ENCODE data around the gene BLNK. TPM values are rescaled to one million over a fixed set of nuclear protein-coding genes. Genes with fewer than 3 reads are reported as not detected.

The BLNK gene
- total RNA-seq, 1 donor from 2014 or later = not detected

DNA sequence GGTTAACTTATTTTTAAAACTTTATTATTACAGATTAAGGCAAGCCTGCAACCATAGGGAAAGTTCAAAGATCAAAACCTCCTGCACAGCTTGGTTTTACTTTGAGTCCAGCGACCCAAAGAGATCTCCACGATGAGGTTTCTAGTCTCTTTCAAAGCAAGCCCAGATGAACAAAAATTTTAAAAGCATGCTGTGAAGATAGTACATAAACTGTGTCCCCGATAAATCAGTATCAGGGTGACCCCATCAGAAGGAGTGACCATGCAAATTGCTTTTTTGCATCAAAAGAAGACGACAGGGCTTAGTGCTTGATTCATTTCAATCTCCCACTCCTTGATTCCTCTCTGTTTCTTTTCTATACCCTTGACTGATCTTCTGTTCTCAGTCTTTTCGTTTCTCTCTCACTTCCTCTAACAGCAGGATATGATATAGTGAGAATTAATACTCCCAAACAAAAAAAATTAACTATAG is 16.8 kb upstream of the BLNK start:
- H3K4me3 Mint-ChIP-seq (ENCODE audit: unreplicated experiment) = no peak overlapping the region
- H3K9ac ChIP-seq (ENCODE audit: low read length) = no peak overlapping the region

GRCh38 chr10:96287392-96288105 is 16.2 kb upstream of the BLNK start:
- H3K9ac ChIP-seq (ENCODE audit: low read length) = no peak overlapping the region
- no peak overlapping the region for H3K4me3 ChIP-seq (ENCODE audit: insufficient read depth, low read depth, low read length)
- H2AFZ ChIP-seq (ENCODE audit: low read depth, low read length) = no peak overlapping the region
- H3K27ac Mint-ChIP-seq (ENCODE audit: unreplicated experiment) = no peak overlapping the region
- no peak for DNase-seq (ENCODE audit: low read depth)
- no peaks in the 10 kb centered on the region for H4K20me1 ChIP-seq (ENCODE audit: insufficient read depth, low read length)
- no peaks in the 10 kb centered on the region for H3K27me3 Mint-ChIP-seq (ENCODE audit: low read depth, unreplicated experiment)
- H3K79me2 ChIP-seq (ENCODE audit: insufficient read depth, low read length) = no peaks in the 10 kb centered on the region
- no peak for FAIRE-seq
- no peak overlapping the region for H3K4me3 Mint-ChIP-seq (ENCODE audit: unreplicated experiment)
- TF ChIP-seq EZH2 (IDR thresholded peaks at IDR 0.05; ENCODE audit: insufficient read depth, low read length) = no peak
- TF ChIP-seq, protein P1, sequence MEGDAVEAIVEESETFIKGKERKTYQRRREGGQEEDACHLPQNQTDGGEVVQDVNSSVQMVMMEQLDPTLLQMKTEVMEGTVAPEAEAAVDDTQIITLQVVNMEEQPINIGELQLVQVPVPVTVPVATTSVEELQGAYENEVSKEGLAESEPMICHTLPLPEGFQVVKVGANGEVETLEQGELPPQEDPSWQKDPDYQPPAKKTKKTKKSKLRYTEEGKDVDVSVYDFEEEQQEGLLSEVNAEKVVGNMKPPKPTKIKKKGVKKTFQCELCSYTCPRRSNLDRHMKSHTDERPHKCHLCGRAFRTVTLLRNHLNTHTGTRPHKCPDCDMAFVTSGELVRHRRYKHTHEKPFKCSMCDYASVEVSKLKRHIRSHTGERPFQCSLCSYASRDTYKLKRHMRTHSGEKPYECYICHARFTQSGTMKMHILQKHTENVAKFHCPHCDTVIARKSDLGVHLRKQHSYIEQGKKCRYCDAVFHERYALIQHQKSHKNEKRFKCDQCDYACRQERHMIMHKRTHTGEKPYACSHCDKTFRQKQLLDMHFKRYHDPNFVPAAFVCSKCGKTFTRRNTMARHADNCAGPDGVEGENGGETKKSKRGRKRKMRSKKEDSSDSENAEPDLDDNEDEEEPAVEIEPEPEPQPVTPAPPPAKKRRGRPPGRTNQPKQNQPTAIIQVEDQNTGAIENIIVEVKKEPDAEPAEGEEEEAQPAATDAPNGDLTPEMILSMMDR (IDR thresholded peaks at IDR 0.05; ENCODE audit: insufficient read depth, low read depth, low read length) = no peak
- H3K27me3 ChIP-seq (ENCODE audit: insufficient read depth, low read length) = peaks cover 4% of the 10 kb centered on the region
- H3K27ac ChIP-seq (ENCODE audit: low read depth, low read length) = no peak overlapping the region
- no peaks in the 10 kb centered on the region for H3K36me3 ChIP-seq (ENCODE audit: insufficient read depth, low read length)
- no peaks in the 10 kb centered on the region for H3K36me3 Mint-ChIP-seq (ENCODE audit: low read depth, unreplicated experiment)
- no peaks in the 10 kb centered on the region for H3K4me1 ChIP-seq (ENCODE audit: insufficient read depth, low read length)
- H3K4me1 Mint-ChIP-seq (ENCODE audit: low read depth, unreplicated experiment) = peaks cover 27% of the 10 kb centered on the region
- H3K9me3 Mint-ChIP-seq (ENCODE audit: unreplicated experiment) = no peaks in the 10 kb centered on the region
- peaks cover 3% of the 10 kb centered on the region for H3K9me3 ChIP-seq (ENCODE audit: insufficient read depth, low read depth, low read length)
- no peak overlapping the region for H3K4me2 ChIP-seq (ENCODE audit: low read length)

More for the DNA sequence above, 16.8 kb upstream of the BLNK start:
- Histone ChIP-seq H2AFZ (ENCODE audit: low read depth, low read length) (no peak overlapping the region), H3K27me3 (ENCODE audit: insufficient read depth, low read length) (peaks cover 4% of the 10 kb centered on the region), H3K4me2 (ENCODE audit: low read length) (no peak overlapping the region), H3K27ac (ENCODE audit: low read depth, low read length) (no peak overlapping the region), H3K4me3 (ENCODE audit: insufficient read depth, low read depth, low read length) (no peak overlapping the region), H3K9me3 (ENCODE audit: insufficient read depth, low read depth, low read length) (peaks cover 3% of the 10 kb centered on the region), H3K36me3 (ENCODE audit: insufficient read depth, low read length) (no peaks in the 10 kb centered on the region), H4K20me1 (ENCODE audit: insufficient read depth, low read length) (no peaks in the 10 kb centered on the region), H3K4me1 (ENCODE audit: insufficient read depth, low read length) (no peaks in the 10 kb centered on the region), H3K79me2 (ENCODE audit: insufficient read depth, low read length) (no peaks in the 10 kb centered on the region)
- no peaks in the 10 kb centered on the region for H3K27me3 Mint-ChIP-seq (ENCODE audit: low read depth, unreplicated experiment)
- no peak for TF ChIP-seq EZH2 (IDR thresholded peaks at IDR 0.05; ENCODE audit: insufficient read depth, low read length)
- TF ChIP-seq, protein P1 (IDR thresholded peaks at IDR 0.05; ENCODE audit: insufficient read depth, low read depth, low read length) = no peak
- no peak overlapping the region for H3K27ac Mint-ChIP-seq (ENCODE audit: unreplicated experiment)
- no peaks in the 10 kb centered on the region for H3K9me3 Mint-ChIP-seq (ENCODE audit: unreplicated experiment)
- H3K36me3 Mint-ChIP-seq (ENCODE audit: low read depth, unreplicated experiment) = no peaks in the 10 kb centered on the region
- peaks cover 22% of the 10 kb centered on the region for H3K4me1 Mint-ChIP-seq (ENCODE audit: low read depth, unreplicated experiment)
- FAIRE-seq (no peak), DNase-seq (ENCODE audit: low read depth) (no peak)

DNA sequence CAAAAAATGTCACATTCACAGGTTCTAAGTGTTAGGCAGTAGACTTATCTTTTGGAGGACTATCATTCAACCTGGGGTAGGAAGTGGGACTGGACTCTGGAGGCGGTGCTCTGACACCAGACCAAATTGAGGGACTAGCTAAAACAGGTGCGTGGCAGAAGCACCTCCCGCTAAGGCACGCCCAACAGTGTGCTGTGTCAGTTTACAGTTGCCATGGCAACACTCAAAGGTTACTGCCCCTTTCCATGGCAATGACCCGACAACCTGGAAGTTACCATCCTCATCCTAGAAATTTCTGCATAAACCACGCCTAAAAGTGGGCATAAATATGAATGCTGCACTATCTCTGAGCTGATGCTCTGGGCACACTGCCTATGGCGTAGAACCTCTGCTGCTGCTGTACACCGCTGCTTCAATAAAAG is 14.0 kb upstream of the BLNK start:
- no peaks in the 10 kb centered on the region for H3K36me3 ChIP-seq (ENCODE audit: insufficient read depth, low read length)
- TF ChIP-seq, protein P1 (IDR thresholded peaks at IDR 0.05; ENCODE audit: insufficient read depth, low read depth, low read length) = no peak
- TF ChIP-seq EZH2 (IDR thresholded peaks at IDR 0.05; ENCODE audit: insufficient read depth, low read length) = no peak
- Mint-ChIP-seq H3K4me3 (ENCODE audit: unreplicated experiment) (no peak overlapping the region), H3K4me1 (ENCODE audit: low read depth, unreplicated experiment) (peaks cover 26% of the 10 kb centered on the region), H3K9me3 (ENCODE audit: unreplicated experiment) (no peaks in the 10 kb centered on the region), H3K27me3 (ENCODE audit: low read depth, unreplicated experiment) (no peaks in the 10 kb centered on the region), H3K36me3 (ENCODE audit: low read depth, unreplicated experiment) (no peaks in the 10 kb centered on the region), H3K27ac (ENCODE audit: unreplicated experiment) (no peak overlapping the region)
- H3K4me2 ChIP-seq (ENCODE audit: low read length) = no peak overlapping the region
- no peak overlapping the region for H3K4me3 ChIP-seq (ENCODE audit: insufficient read depth, low read depth, low read length)
- no peak overlapping the region for H3K27ac ChIP-seq (ENCODE audit: low read depth, low read length)
- H3K9me3 ChIP-seq (ENCODE audit: insufficient read depth, low read depth, low read length) = peaks cover 3% of the 10 kb centered on the region
- FAIRE-seq (no peak), DNase-seq (ENCODE audit: low read depth) (no peak)
- H2AFZ ChIP-seq (ENCODE audit: low read depth, low read length) = no peak overlapping the region
- H4K20me1 ChIP-seq (ENCODE audit: insufficient read depth, low read length) = no peaks in the 10 kb centered on the region
- no peak overlapping the region for H3K9ac ChIP-seq (ENCODE audit: low read length)
- no peaks in the 10 kb centered on the region for H3K4me1 ChIP-seq (ENCODE audit: insufficient read depth, low read length)
- no peaks in the 10 kb centered on the region for H3K79me2 ChIP-seq (ENCODE audit: insufficient read depth, low read length)
- H3K27me3 ChIP-seq (ENCODE audit: insufficient read depth, low read length) = no peaks in the 10 kb centered on the region

Data from astrocyte (in vitro differentiated cells and primary cell).